NCI-H460 (cell line): ENCODE measurements around the gene IRF2BP2. TPM values are rescaled to one million over a fixed set of nuclear protein-coding genes. Genes with fewer than 3 reads are reported as not detected.

Experiments
- DNase-seq: peaks from one replicate; pipeline ENCODE4 v3.0.0-alpha.2; 2016; ENCODE audit warnings: low read depth; ENCODE audit errors: extremely low read depth
- small RNA-seq, 2 experiments: library from RNA; depleted of rRNA; stranded (forward); fragments of <200 nt; gene quantifications; one replicate each; pipeline ENCODE3, GENCODE V24; 2014
- total RNA-seq: library from RNA; depleted of rRNA; stranded (reverse); fragments of >200 nt; shearing (Covaris generic); gene quantifications from 2 replicates; pipeline ENCODE4 v1.2.3, GENCODE V29; 2014; rRNA removed

The IRF2BP2 gene
- total RNA-seq, 1 experiment from 2014 or later = 64.1 TPM

GRCh38 chr1:234559902-234560676 is 49.9 kb downstream of the IRF2BP2 start:
- no peak for DNase-seq

- DNase-seq = no peak
These were observed 50.7 kb downstream of the IRF2BP2 start for GRCh38 chr1:234559152-234559901.

GRCh38 chr1:234558330-234558836 is 51.6 kb downstream of the IRF2BP2 start:
- no peak for DNase-seq

- no peak for DNase-seq
These were observed 53.6 kb downstream of the IRF2BP2 start for GRCh38 chr1:234556245-234556943.

- DNase-seq = no peak
These were observed 54.5 kb downstream of the IRF2BP2 start for GRCh38 chr1:234555390-234556024.

- DNase-seq = no peak
These were observed 55.2 kb downstream of the IRF2BP2 start for GRCh38 chr1:234554698-234555311.

Small RNAs within 50 kb of the gene (small RNA-seq; reads per million reads assigned to genes)
- 0 to 0.17 reads per million in 2 experiments for gene RF00096

Other genes starting within 250 kb of the IRF2BP2 start
- gene COA6, start 236.7 kb downstream of the IRF2BP2 start, total RNA-seq = 389 and 406 TPM in 2 replicates
- gene TARBP1, start 131.0 kb downstream of the IRF2BP2 start, total RNA-seq = 105 and 117 TPM in 2 replicates